ENCODE results near the gene FGF14.

DNA sequence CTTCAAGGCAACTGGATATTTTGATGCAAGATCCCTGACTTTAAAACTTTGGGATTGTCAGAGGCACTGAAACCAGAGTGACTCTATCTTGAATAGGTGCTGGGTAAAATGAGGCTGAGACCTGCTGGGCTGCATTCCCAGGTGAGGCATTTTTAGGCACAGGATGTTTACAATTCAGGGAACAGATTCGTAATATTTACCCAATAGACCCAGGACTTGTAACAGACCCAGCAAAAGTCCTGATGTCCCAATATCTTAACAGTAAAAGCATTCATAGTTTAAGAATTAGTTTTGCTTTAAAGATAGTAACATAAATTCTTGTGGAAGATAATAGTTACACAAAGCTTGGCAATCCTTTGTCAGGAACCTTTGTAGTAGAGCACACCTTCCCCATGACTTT lies 166.2 kb downstream of the FGF14 start:
- TF ChIP-seq POLR2A (IDR thresholded peaks at IDR 0.05), result no peak
- TF ChIP-seq, protein P1, sequence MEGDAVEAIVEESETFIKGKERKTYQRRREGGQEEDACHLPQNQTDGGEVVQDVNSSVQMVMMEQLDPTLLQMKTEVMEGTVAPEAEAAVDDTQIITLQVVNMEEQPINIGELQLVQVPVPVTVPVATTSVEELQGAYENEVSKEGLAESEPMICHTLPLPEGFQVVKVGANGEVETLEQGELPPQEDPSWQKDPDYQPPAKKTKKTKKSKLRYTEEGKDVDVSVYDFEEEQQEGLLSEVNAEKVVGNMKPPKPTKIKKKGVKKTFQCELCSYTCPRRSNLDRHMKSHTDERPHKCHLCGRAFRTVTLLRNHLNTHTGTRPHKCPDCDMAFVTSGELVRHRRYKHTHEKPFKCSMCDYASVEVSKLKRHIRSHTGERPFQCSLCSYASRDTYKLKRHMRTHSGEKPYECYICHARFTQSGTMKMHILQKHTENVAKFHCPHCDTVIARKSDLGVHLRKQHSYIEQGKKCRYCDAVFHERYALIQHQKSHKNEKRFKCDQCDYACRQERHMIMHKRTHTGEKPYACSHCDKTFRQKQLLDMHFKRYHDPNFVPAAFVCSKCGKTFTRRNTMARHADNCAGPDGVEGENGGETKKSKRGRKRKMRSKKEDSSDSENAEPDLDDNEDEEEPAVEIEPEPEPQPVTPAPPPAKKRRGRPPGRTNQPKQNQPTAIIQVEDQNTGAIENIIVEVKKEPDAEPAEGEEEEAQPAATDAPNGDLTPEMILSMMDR (IDR thresholded peaks at IDR 0.05), result no peak

Measured in lower leg skin (tissue), 3 donors.